H1 (cell line): ENCODE measurements around the gene NMU.

Experiments
- CHD2 ChIP-seq: IDR thresholded peaks from 2 replicates; pipeline ENCODE4 v1.6.1; 2012; ENCODE audit warnings: low read length, improper control_type of control experiment
- EZH2 ChIP-seq: fragments of 200-600 bp; sonication (generic); IDR thresholded peaks from 2 replicates; pipeline ENCODE4 v1.7.1; 2012; ENCODE audit warnings: low read depth, mild to moderate bottlenecking, moderate library complexity, low read length, inconsistent platforms; ENCODE audit not compliant: severe bottlenecking
- POLR2A ChIP-seq, 2 experiments: IDR thresholded peaks; 1 replicate in 1 of 2; 2 replicates in 1 of 2; pipeline ENCODE4 v1.6.1; 2011; ENCODE audit warnings: low read depth in 2 of 2, low read length in 2 of 2, mild to moderate bottlenecking in 2 of 2; ENCODE audit errors: control extremely low read depth in 1 of 2
- POLR2AphosphoS5 ChIP-seq: IDR thresholded peaks from 2 replicates; pipeline ENCODE4 v1.6.1; 2011; ENCODE audit warnings: low read depth, low read length
- USF2 ChIP-seq: IDR thresholded peaks from 2 replicates; pipeline ENCODE4 v1.6.1; 2011; ENCODE audit warnings: low read length, improper control_type of control experiment
- ZNF274 ChIP-seq: IDR thresholded peaks from 2 replicates; pipeline ENCODE4 v1.7.0; 2012; ENCODE audit warnings: low read length, borderline replicate concordance; ENCODE audit errors: extremely low read depth
- TF ChIP-seq, protein P1 (sequence below), 3 experiments: IDR thresholded peaks; 1 replicate in 2 of 3; 2 replicates in 1 of 3; pipeline versions ENCODE4 v1.5.1 to v1.6.1; 2011; ENCODE audit warnings: low read length in 3 of 3, mild to moderate bottlenecking in 3 of 3, inconsistent platforms in 2 of 3, low read depth in 1 of 3, moderate library complexity in 1 of 3; ENCODE audit not compliant: insufficient read depth in 1 of 3; ENCODE audit errors: control extremely low read depth in 1 of 3
- TF ChIP-seq, protein P2 (sequence below): IDR thresholded peaks from 2 replicates; pipeline ENCODE4 v1.6.1; 2012; ENCODE audit warnings: inconsistent platforms

- no peak for TF ChIP-seq EZH2
- no peak for TF ChIP-seq ZNF274
- no peak for TF ChIP-seq POLR2A (IDR thresholded peaks at IDR 0.05; ENCODE audit: control extremely low read depth in 1 of 2, low read depth in 2 of 2, low read length in 2 of 2)
- TF ChIP-seq USF2: no peak
- TF ChIP-seq CHD2: no peak
- TF ChIP-seq, protein P1, sequence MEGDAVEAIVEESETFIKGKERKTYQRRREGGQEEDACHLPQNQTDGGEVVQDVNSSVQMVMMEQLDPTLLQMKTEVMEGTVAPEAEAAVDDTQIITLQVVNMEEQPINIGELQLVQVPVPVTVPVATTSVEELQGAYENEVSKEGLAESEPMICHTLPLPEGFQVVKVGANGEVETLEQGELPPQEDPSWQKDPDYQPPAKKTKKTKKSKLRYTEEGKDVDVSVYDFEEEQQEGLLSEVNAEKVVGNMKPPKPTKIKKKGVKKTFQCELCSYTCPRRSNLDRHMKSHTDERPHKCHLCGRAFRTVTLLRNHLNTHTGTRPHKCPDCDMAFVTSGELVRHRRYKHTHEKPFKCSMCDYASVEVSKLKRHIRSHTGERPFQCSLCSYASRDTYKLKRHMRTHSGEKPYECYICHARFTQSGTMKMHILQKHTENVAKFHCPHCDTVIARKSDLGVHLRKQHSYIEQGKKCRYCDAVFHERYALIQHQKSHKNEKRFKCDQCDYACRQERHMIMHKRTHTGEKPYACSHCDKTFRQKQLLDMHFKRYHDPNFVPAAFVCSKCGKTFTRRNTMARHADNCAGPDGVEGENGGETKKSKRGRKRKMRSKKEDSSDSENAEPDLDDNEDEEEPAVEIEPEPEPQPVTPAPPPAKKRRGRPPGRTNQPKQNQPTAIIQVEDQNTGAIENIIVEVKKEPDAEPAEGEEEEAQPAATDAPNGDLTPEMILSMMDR (IDR thresholded peaks at IDR 0.05; ENCODE audit: control extremely low read depth in 1 of 3, insufficient read depth in 1 of 3, low read depth in 1 of 3, low read length in 3 of 3): no peak
- TF ChIP-seq, protein P2, sequence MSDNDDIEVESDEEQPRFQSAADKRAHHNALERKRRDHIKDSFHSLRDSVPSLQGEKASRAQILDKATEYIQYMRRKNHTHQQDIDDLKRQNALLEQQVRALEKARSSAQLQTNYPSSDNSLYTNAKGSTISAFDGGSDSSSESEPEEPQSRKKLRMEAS: no peak
- no peak for TF ChIP-seq POLR2AphosphoS5
Observed at GRCh38 chr4:55675196-55675793, 39.2 kb upstream of the NMU start.
